HepG2 (cell line): ENCODE results near the gene EEPD1. TPM values are rescaled to one million over a fixed set of nuclear protein-coding genes. Genes with fewer than 3 reads are reported as not detected.

ENCODE experiments used
- ATAC-seq: fragments of 200-7000 bp; cut with Tn5 transposase; 3 replicates; pipeline ENCODE4 v1.9.1; 2020; ENCODE audit warnings: mild to moderate bottlenecking, moderate library complexity
- BruUV-seq: library from RNA; stranded (reverse); fragments of 400-500 nt; replicated peaks from 2 replicates; lab custom pipeline; 2021; lab: Mats Ljungman, UMichigan
- CTCF ChIA-PET: fragments of 300-600 bp; formaldehyde crosslinking; extraction: SDS; loops from one replicate; lab custom pipeline; 2021; ENCODE audit warnings: low total read pairs, inconsistent platforms, low intra/inter-chr PET ratio; lab: Yijun Ruan, JAX
- POLR2A ChIA-PET: fragments of 350-600 bp; sonication (Branson Sonifier 250); formaldehyde crosslinking; loops from one replicate; lab custom pipeline; 2020; ENCODE audit warnings: antibody characterized with exemption, inconsistent platforms; lab: Yijun Ruan, JAX
- DNase-seq: peaks from one replicate; pipeline ENCODE4 v3.0.0-alpha.2; 2015; ENCODE audit warnings: low spot score
- FAIRE-seq: peaks from 3 replicates; lab custom pipeline; 2011; peaks lifted over from hg19 to GRCh38; lab: Jason Lieb, UNC
- H2AFZ ChIP-seq: one replicate; pipeline ENCODE4 v1.6.1; 2011; ENCODE audit warnings: low read length, inconsistent platforms
- H3K27ac ChIP-seq: fragments of 300-600 bp; 3 replicates; pipeline ENCODE4 v1.8.0; 2011; ENCODE audit warnings: mixed run types, mild to moderate bottlenecking, mixed read lengths, low read length, inconsistent platforms; ENCODE audit not compliant: insufficient read depth; ENCODE audit errors: extremely low read length
- H3K27me3 ChIP-seq, 2 experiments: fragments of 200-600 bp in 1 of 2; 2 replicates in 1 of 2; 3 replicates in 1 of 2; pipeline versions ENCODE4 v1.6.0 to v1.8.0; 2011; ENCODE audit warnings: low read length in 2 of 2, mild to moderate bottlenecking in 2 of 2, moderate library complexity in 2 of 2, inconsistent platforms in 1 of 2; ENCODE audit not compliant: insufficient read depth in 2 of 2, control insufficient read depth in 1 of 2
- H3K36me3 ChIP-seq, 2 experiments: fragments of 200-600 bp in 1 of 2; replicated peaks in 1 of 2; 2 replicates in 1 of 2; 3 replicates in 1 of 2; pipeline versions ENCODE4 v1.5.1 to v1.8.0; 2011; ENCODE audit warnings: low read length in 2 of 2, inconsistent platforms in 1 of 2; ENCODE audit not compliant: insufficient read depth in 2 of 2, control insufficient read depth in 1 of 2
- H3K4me1 ChIP-seq: 2 replicates; pipeline ENCODE4 v1.5.1; 2012; ENCODE audit warnings: low read length, inconsistent platforms; ENCODE audit not compliant: insufficient read depth
- H3K4me2 ChIP-seq: 2 replicates; pipeline ENCODE4 v1.6.0; 2011; ENCODE audit warnings: low read depth, low read length, inconsistent platforms
- H3K4me3 ChIP-seq, 3 experiments: fragments of 200-600 bp in 1 of 3; sonication (generic), shearing (Covaris generic) in 1 of 3; replicated peaks in 1 of 3; 2 replicates each; pipeline ENCODE4 v1.5.1; 2011 to 2016; ENCODE audit warnings: low read length in 3 of 3, inconsistent platforms in 2 of 3, low read depth in 2 of 3, mild to moderate bottlenecking in 2 of 3, control low read depth in 1 of 3, mixed read lengths in 1 of 3; ENCODE audit not compliant: insufficient read depth in 1 of 3
- H3K79me2 ChIP-seq: one replicate; pipeline ENCODE4 v1.6.1; 2011; ENCODE audit warnings: low read length, inconsistent platforms; ENCODE audit not compliant: insufficient read depth
- H3K9ac ChIP-seq: 2 replicates; pipeline ENCODE4 v1.6.0; 2011; ENCODE audit warnings: mild to moderate bottlenecking, low read depth, low read length, inconsistent platforms; ENCODE audit not compliant: insufficient read depth
- H3K9me3 ChIP-seq: 2 replicates; pipeline ENCODE4 v1.5.1; 2012; ENCODE audit warnings: mild to moderate bottlenecking, low read length
- H4K20me1 ChIP-seq: 2 replicates; pipeline ENCODE4 v1.6.0; 2011; ENCODE audit warnings: inconsistent platforms, mild to moderate bottlenecking, low read length, moderate library complexity; ENCODE audit not compliant: insufficient read depth
- FOSL1 ChIP-seq: sonication (generic); formaldehyde crosslinking; IDR thresholded peaks from 2 replicates; pipeline ENCODE4 v1.9.0; 2021; ENCODE audit warnings: missing genetic modification reagents, borderline replicate concordance
- FOXC1 ChIP-seq: sonication (generic); formaldehyde crosslinking; IDR thresholded peaks from 2 replicates; pipeline ENCODE4 v1.8.0; 2022; ENCODE audit warnings: mild to moderate bottlenecking, missing genetic modification reagents, borderline replicate concordance
- KMT2B ChIP-seq: IDR thresholded peaks from 2 replicates; pipeline ENCODE4 v1.6.1; 2016; ENCODE audit warnings: missing genetic modification reagents, missing compliant biosample characterization
- SP1 ChIP-seq, 2 experiments: fragments of 450-650 bp in 1 of 2; sonication (generic) in 1 of 2; formaldehyde crosslinking in 1 of 2; IDR thresholded peaks; 2 replicates each; pipeline versions ENCODE4 v1.4.0 to v1.6.1; 2016 to 2020; ENCODE audit warnings: missing genetic modification reagents in 1 of 2
- STAG1 ChIP-seq: sonication (generic); formaldehyde crosslinking; IDR thresholded peaks from 2 replicates; pipeline ENCODE4 v1.4.0; 2020; ENCODE audit warnings: missing genetic modification reagents
- TBX2 ChIP-seq: sonication (generic); formaldehyde crosslinking; IDR thresholded peaks from 2 replicates; pipeline ENCODE4 v1.5.0; 2020; ENCODE audit warnings: missing genetic modification reagents, mild to moderate bottlenecking, borderline replicate concordance
- ZNF34 ChIP-seq: sonication (generic); formaldehyde crosslinking; IDR thresholded peaks from 2 replicates; pipeline ENCODE4 v1.4.0; 2020; ENCODE audit warnings: mild to moderate bottlenecking, missing genetic modification reagents, borderline replicate concordance
- ZNF782 ChIP-seq: sonication (generic); formaldehyde crosslinking; IDR thresholded peaks from 2 replicates; pipeline ENCODE4 v1.4.0; 2020; ENCODE audit warnings: missing genetic modification reagents, mild to moderate bottlenecking, borderline replicate concordance
- ZNF850 ChIP-seq: sonication (generic); formaldehyde crosslinking; conservative IDR thresholded peaks from 2 replicates; pipeline ENCODE4 v1.9.0; 2021; ENCODE audit warnings: mild to moderate bottlenecking, missing genetic modification reagents
- WGBS: methylation state at CpG from one replicate; pipeline ENCODE4 v1.1.6; 2017; ENCODE audit warnings: low lambda C conversion rate; 5-methylcytosine and 5-hydroxymethylcytosine counted together
- in situ Hi-C: cut with HindIII; loops from 2 replicates; pipeline ENCODE4 v1.10.0; 2017; ENCODE audit warnings: low pct_unique_long_range_greater_than_20kb; ENCODE audit not compliant: extremely low pct_ligation_motif_present
- intact Hi-C: fragments of 100-400 bp; cut with micrococcal nuclease; formaldehyde crosslinking; loops from one replicate; pipeline ENCODE4 v1.10.0; 2022; ENCODE audit not compliant: unreplicated experiment
- polyA plus RNA-seq, 8 experiments: library from polyadenylated mRNA; depleted of rRNA in 3 of 8; stranded (reverse) in 7 of 8; unstranded in 1 of 8; fragments of >200 nt; fragmentation: Illumina TruSeq in 4 of 8; extraction: Trizol in 4 of 8; gene quantifications; 2 replicates each; pipeline versions ENCODE4 v1.2.1 to v1.2.3, GENCODE V29; 2011 to 2016; ENCODE audit warnings: low read depth in 4 of 8, missing spikeins in 1 of 8, mixed read lengths in 1 of 8; ENCODE audit not compliant: insufficient read depth in 1 of 8
- total RNA-seq, 5 experiments: library from RNA; depleted of rRNA; stranded (reverse); fragments of >200 nt; fragmentation: Illumina TruSeq; extraction: Trizol; gene quantifications; 2 replicates each; pipeline ENCODE4 v1.2.3, GENCODE V29; 2016; ENCODE audit warnings: low read depth in 1 of 5
- TF ChIP-seq, protein P1 (sequence below): sonication (generic); IDR thresholded peaks from 2 replicates; pipeline ENCODE4 v1.6.1; 2016; ENCODE audit warnings: low read depth, borderline replicate concordance
- TF ChIP-seq, protein P2 (sequence below): sonication (generic); formaldehyde crosslinking; IDR thresholded peaks from 2 replicates; pipeline ENCODE4 v1.9.0; 2021; ENCODE audit warnings: missing genetic modification reagents, mild to moderate bottlenecking, borderline replicate concordance
- TF ChIP-seq, protein P3 (sequence below): sonication (generic); formaldehyde crosslinking; IDR thresholded peaks from 2 replicates; pipeline ENCODE4 v1.4.0; 2020; ENCODE audit warnings: missing genetic modification reagents
- TF ChIP-seq, protein P4 (sequence below): sonication (generic); formaldehyde crosslinking; IDR thresholded peaks from 2 replicates; pipeline ENCODE4 v1.4.0; 2020; ENCODE audit warnings: missing genetic modification reagents
- TF ChIP-seq, protein P5 (sequence below): sonication (generic); formaldehyde crosslinking; IDR thresholded peaks from 2 replicates; pipeline ENCODE4 v1.4.0; 2020; ENCODE audit warnings: missing genetic modification reagents

The EEPD1 gene
- total and polyA plus RNA-seq, 2 of the 13 experiments (the other 11 are each of a cell fraction or from before 2014, with no cell fraction given), result 10.1 to 16.4 TPM

DNA sequence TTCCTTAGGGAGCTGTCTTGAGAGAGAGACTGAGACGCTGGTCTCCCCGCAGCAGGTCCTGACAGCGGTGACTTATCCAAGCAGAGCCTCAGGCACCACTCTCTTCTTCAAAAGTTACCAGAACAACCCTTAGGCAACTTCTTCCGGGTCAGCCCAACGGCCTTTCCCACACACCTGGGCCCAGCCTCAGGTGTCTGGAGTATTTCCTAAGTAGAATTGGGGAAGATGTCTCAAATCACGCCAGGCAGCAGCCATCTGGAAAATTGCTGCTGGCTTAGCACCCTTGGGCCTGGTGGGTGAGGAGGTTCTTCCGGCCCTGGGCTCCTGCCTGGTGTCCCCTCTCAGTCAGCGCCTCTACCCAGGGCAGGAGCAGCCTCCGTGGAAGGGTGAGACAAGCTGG is 156.2 kb downstream of the EEPD1 start (continued):
- TF ChIP-seq, protein P1, sequence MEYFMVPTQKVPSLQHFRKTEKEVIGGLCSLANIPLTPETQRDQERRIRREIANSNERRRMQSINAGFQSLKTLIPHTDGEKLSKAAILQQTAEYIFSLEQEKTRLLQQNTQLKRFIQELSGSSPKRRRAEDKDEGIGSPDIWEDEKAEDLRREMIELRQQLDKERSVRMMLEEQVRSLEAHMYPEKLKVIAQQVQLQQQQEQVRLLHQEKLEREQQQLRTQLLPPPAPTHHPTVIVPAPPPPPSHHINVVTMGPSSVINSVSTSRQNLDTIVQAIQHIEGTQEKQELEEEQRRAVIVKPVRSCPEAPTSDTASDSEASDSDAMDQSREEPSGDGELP, result no peak
- TF ChIP-seq KMT2B (no peak), ZNF782 (CRISPR knock-in tag) (no peak), SP1 (IDR thresholded peaks at IDR 0.05) (no peak), SP1 (CRISPR knock-in tag; IDR thresholded peaks at IDR 0.05) (no peak)
- TF ChIP-seq, protein P2, sequence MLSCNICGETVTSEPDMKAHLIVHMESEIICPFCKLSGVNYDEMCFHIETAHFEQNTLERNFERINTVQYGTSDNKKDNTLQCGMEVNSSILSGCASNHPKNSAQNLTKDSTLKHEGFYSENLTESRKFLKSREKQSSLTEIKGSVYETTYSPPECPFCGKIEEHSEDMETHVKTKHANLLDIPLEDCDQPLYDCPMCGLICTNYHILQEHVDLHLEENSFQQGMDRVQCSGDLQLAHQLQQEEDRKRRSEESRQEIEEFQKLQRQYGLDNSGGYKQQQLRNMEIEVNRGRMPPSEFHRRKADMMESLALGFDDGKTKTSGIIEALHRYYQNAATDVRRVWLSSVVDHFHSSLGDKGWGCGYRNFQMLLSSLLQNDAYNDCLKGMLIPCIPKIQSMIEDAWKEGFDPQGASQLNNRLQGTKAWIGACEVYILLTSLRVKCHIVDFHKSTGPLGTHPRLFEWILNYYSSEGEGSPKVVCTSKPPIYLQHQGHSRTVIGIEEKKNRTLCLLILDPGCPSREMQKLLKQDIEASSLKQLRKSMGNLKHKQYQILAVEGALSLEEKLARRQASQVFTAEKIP (CRISPR knock-in tag), result no peak
- TF ChIP-seq, protein P3, sequence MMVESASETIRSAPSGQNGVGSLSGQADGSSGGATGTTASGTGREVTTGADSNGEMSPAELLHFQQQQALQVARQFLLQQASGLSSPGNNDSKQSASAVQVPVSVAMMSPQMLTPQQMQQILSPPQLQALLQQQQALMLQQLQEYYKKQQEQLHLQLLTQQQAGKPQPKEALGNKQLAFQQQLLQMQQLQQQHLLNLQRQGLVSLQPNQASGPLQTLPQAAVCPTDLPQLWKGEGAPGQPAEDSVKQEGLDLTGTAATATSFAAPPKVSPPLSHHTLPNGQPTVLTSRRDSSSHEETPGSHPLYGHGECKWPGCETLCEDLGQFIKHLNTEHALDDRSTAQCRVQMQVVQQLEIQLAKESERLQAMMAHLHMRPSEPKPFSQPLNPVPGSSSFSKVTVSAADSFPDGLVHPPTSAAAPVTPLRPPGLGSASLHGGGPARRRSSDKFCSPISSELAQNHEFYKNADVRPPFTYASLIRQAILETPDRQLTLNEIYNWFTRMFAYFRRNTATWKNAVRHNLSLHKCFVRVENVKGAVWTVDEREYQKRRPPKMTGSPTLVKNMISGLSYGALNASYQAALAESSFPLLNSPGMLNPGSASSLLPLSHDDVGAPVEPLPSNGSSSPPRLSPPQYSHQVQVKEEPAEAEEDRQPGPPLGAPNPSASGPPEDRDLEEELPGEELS (CRISPR knock-in tag), result no peak
- TF ChIP-seq, all 625 proteins: peak for 0

DNA sequence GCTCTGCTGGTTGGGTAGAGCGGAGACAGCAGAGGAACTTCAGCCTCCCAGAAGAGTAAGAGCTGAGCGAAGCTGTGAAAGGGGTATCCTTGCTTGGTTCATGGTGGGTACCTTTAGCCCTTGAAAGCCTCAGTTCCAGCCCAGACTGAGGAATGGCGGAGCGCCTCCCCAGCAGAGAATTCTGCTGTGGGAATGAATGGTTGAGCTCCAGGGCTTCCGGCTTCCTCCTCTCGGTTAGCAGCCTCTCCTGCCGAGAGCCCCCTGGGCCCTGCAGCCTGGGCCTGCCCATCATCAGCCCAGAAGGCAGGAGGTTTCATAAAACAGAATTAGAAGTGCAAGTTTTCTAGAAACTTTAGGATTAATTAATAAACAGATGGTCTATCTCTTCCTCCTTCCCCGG is 156.7 kb downstream of the EEPD1 start:
- intact Hi-C loops (no loop called here), in situ Hi-C loops (loop anchor here (25.0 kb wide), 1 partner anchor 597 kb away; no protein-coding TSS in a partner anchor)
- BruUV-seq, result no TSS peak
- H3K9me3 ChIP-seq, result no peaks in the 10 kb centered on the region
- 84% methylated on average over 7 of the region's 8 CpGs for WGBS
- H2AFZ ChIP-seq, result no peak overlapping the region
- H3K9ac ChIP-seq, result no peak overlapping the region
- H3K4me3 ChIP-seq, result no peak overlapping the region
- FAIRE-seq (no peak), DNase-seq (no peak), ATAC-seq (no peak)
- H3K27me3 ChIP-seq, result no peaks in the 10 kb centered on the region; a peak in 1 of 5 replicates
- peaks cover 20% of the 10 kb centered on the region for H3K4me1 ChIP-seq
- H3K4me2 ChIP-seq, result no peak overlapping the region
- ChIA-PET POLR2A (no interaction called here), CTCF (no interaction called here)
- H3K27ac ChIP-seq, result no peak overlapping the region
- no peaks in the 10 kb centered on the region for H3K36me3 ChIP-seq
- H3K79me2 ChIP-seq, result no peaks in the 10 kb centered on the region
- no peaks in the 10 kb centered on the region for H4K20me1 ChIP-seq
- TF ChIP-seq STAG1 (CRISPR knock-in tag), result no peak
- TF ChIP-seq TBX2 (CRISPR knock-in tag), result no peak
- TF ChIP-seq ZNF850 (CRISPR knock-in tag), result no peak
- TF ChIP-seq, protein P4, sequence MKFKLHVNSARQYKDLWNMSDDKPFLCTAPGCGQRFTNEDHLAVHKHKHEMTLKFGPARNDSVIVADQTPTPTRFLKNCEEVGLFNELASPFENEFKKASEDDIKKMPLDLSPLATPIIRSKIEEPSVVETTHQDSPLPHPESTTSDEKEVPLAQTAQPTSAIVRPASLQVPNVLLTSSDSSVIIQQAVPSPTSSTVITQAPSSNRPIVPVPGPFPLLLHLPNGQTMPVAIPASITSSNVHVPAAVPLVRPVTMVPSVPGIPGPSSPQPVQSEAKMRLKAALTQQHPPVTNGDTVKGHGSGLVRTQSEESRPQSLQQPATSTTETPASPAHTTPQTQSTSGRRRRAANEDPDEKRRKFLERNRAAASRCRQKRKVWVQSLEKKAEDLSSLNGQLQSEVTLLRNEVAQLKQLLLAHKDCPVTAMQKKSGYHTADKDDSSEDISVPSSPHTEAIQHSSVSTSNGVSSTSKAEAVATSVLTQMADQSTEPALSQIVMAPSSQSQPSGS (CRISPR knock-in tag), result no peak
- TF ChIP-seq FOXC1 (CRISPR knock-in tag), result no peak
- TF ChIP-seq FOSL1 (CRISPR knock-in tag), result no peak
- no peak for TF ChIP-seq ZNF34
- TF ChIP-seq, protein P5, sequence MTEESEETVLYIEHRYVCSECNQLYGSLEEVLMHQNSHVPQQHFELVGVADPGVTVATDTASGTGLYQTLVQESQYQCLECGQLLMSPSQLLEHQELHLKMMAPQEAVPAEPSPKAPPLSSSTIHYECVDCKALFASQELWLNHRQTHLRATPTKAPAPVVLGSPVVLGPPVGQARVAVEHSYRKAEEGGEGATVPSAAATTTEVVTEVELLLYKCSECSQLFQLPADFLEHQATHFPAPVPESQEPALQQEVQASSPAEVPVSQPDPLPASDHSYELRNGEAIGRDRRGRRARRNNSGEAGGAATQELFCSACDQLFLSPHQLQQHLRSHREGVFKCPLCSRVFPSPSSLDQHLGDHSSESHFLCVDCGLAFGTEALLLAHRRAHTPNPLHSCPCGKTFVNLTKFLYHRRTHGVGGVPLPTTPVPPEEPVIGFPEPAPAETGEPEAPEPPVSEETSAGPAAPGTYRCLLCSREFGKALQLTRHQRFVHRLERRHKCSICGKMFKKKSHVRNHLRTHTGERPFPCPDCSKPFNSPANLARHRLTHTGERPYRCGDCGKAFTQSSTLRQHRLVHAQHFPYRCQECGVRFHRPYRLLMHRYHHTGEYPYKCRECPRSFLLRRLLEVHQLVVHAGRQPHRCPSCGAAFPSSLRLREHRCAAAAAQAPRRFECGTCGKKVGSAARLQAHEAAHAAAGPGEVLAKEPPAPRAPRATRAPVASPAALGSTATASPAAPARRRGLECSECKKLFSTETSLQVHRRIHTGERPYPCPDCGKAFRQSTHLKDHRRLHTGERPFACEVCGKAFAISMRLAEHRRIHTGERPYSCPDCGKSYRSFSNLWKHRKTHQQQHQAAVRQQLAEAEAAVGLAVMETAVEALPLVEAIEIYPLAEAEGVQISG (CRISPR knock-in tag), result no peak
